ENCODE measurements around the gene LBH. TPM values are rescaled to one million over a fixed set of nuclear protein-coding genes. Genes with fewer than 3 reads are reported as not detected.

Gene LBH
- total RNA-seq, 2 donors from 2014 or later = 118 to 127 TPM

GRCh38 chr2:30303095-30303494 is 71.8 kb downstream of the LBH start:
- H3K27me3 Mint-ChIP-seq = no peaks in the 10 kb centered on the region
- H3K36me3 Mint-ChIP-seq (ENCODE audit: low read depth) = no peaks in the 10 kb centered on the region
- DNase-seq (no peak), ATAC-seq (no peak)
- no peak overlapping the region for H3K27ac Mint-ChIP-seq
- no peaks in the 10 kb centered on the region for H3K9me3 ChIP-seq (ENCODE audit: control insufficient read depth, low read length, poor library complexity, severe bottlenecking)
- H3K4me3 Mint-ChIP-seq = no peak overlapping the region
- peaks cover 4% of the 10 kb centered on the region for H3K4me1 Mint-ChIP-seq

- H3K9me3 ChIP-seq (ENCODE audit: control insufficient read depth, low read length, poor library complexity, severe bottlenecking) = no peaks in the 10 kb centered on the region
- H3K27ac Mint-ChIP-seq = no peak overlapping the region
- peaks cover 2% of the 10 kb centered on the region for H3K4me1 Mint-ChIP-seq
- DNase-seq = no peak
- H3K27me3 Mint-ChIP-seq = no peaks in the 10 kb centered on the region
- H3K4me3 Mint-ChIP-seq = no peak overlapping the region
- ATAC-seq = no peak
- H3K36me3 Mint-ChIP-seq (ENCODE audit: low read depth) = no peaks in the 10 kb centered on the region
Measured at GRCh38 chr2:30305235-30305634, 73.9 kb downstream of the LBH start.

GRCh38 chr2:30306522-30306921 is 75.2 kb downstream of the LBH start:
- H3K27ac Mint-ChIP-seq = no peak overlapping the region
- ATAC-seq (no peak), DNase-seq (no peak)
- no peaks in the 10 kb centered on the region for H3K36me3 Mint-ChIP-seq (ENCODE audit: low read depth)
- no peaks in the 10 kb centered on the region for H3K9me3 ChIP-seq (ENCODE audit: control insufficient read depth, low read length, poor library complexity, severe bottlenecking)
- H3K27me3 Mint-ChIP-seq = no peaks in the 10 kb centered on the region
- H3K4me3 Mint-ChIP-seq = no peak overlapping the region
- peaks cover 5% of the 10 kb centered on the region for H3K4me1 Mint-ChIP-seq

- no peaks in the 10 kb centered on the region for H3K9me3 ChIP-seq (ENCODE audit: control insufficient read depth, low read length, poor library complexity, severe bottlenecking)
- H3K27me3 Mint-ChIP-seq = no peaks in the 10 kb centered on the region
- ATAC-seq = no peak
- H3K27ac Mint-ChIP-seq = no peak overlapping the region
- peaks cover 5% of the 10 kb centered on the region for H3K4me1 Mint-ChIP-seq
- DNase-seq = no peak
- H3K4me3 Mint-ChIP-seq = no peak overlapping the region
- no peaks in the 10 kb centered on the region for H3K36me3 Mint-ChIP-seq (ENCODE audit: low read depth)
Measured at GRCh38 chr2:30308280-30308679, 76.9 kb downstream of the LBH start.

Other genes starting within 250 kb of the LBH start
- gene YPEL5, start 84.5 kb upstream of the LBH start, total RNA-seq = 100 to 1,000 TPM; 614 to 922 TPM
- gene LCLAT1, start 215.7 kb downstream of the LBH start, total RNA-seq = 10 to 100 TPM in 1 of 2 donors, 1 to 10 TPM in 1; 6.7 to 18.2 TPM